HepG2 (cell line): ENCODE results near the gene CADM1. TPM values are rescaled to one million over a fixed set of nuclear protein-coding genes. Genes with fewer than 3 reads are reported as not detected.

ENCODE experiments used
- CENPX ChIP-seq: sonication (generic); formaldehyde crosslinking; IDR thresholded peaks from 2 replicates; pipeline ENCODE4 v1.9.0; 2021; ENCODE audit warnings: mild to moderate bottlenecking, missing genetic modification reagents, moderate library complexity
- ESRRA ChIP-seq: sonication (generic); formaldehyde crosslinking; IDR thresholded peaks from 2 replicates; pipeline ENCODE4 v1.5.1; 2020; ENCODE audit warnings: mild to moderate bottlenecking, low read depth, missing genetic modification reagents
- FOXJ3 ChIP-seq: sonication (generic); formaldehyde crosslinking; IDR thresholded peaks from 2 replicates; pipeline ENCODE4 v1.4.0; 2020; ENCODE audit warnings: missing genetic modification reagents, mild to moderate bottlenecking, borderline replicate concordance
- KLF11 ChIP-seq: IDR thresholded peaks from 2 replicates; pipeline ENCODE4 v1.6.1; 2016; ENCODE audit warnings: missing compliant biosample characterization
- MIXL1 ChIP-seq: IDR thresholded peaks from 2 replicates; pipeline ENCODE4 v1.6.1; 2016
- NFATC3 ChIP-seq: sonication (generic); formaldehyde crosslinking; IDR thresholded peaks from 2 replicates; pipeline ENCODE4 v1.5.1; 2020; ENCODE audit warnings: mild to moderate bottlenecking, missing genetic modification reagents
- NR2F1 ChIP-seq, 2 experiments: fragments of 450-650 bp in 1 of 2; formaldehyde crosslinking in 1 of 2; IDR thresholded peaks; 2 replicates each; pipeline versions ENCODE4 v1.5.0 to v1.6.1; 2016 to 2020; ENCODE audit warnings: mild to moderate bottlenecking in 1 of 2, missing compliant biosample characterization in 1 of 2, missing genetic modification reagents in 1 of 2, moderate library complexity in 1 of 2
- PHF21A ChIP-seq: sonication (generic); formaldehyde crosslinking; IDR thresholded peaks from 2 replicates; pipeline ENCODE4 v1.5.0; 2020; ENCODE audit warnings: mild to moderate bottlenecking, missing genetic modification reagents
- RBAK ChIP-seq: sonication (generic); formaldehyde crosslinking; IDR thresholded peaks from 2 replicates; pipeline ENCODE4 v1.5.1; 2020; ENCODE audit warnings: mild to moderate bottlenecking, missing genetic modification reagents
- RBM39 ChIP-seq: fragments of 200-400 bp; formaldehyde crosslinking; IDR thresholded peaks from one replicate; pipeline ENCODE4 v1.6.1; 2018; ENCODE audit warnings: antibody characterized with exemption, mild to moderate bottlenecking, low read depth, low read length; ENCODE audit not compliant: poor library complexity, severe bottlenecking
- RNF2 ChIP-seq: fragments of 450-650 bp; conservative IDR thresholded peaks from 2 replicates; pipeline ENCODE4 v1.6.1; 2016; ENCODE audit warnings: low read depth
- RNF219 ChIP-seq: sonication (generic); formaldehyde crosslinking; IDR thresholded peaks from 2 replicates; pipeline ENCODE4 v1.5.0; 2020; ENCODE audit warnings: mild to moderate bottlenecking, missing genetic modification reagents
- SAP130 ChIP-seq: IDR thresholded peaks from 2 replicates; pipeline ENCODE4 v1.6.1; 2016; ENCODE audit warnings: low read depth
- SIX4 ChIP-seq: sonication (generic); formaldehyde crosslinking; IDR thresholded peaks from 2 replicates; pipeline ENCODE4 v1.4.0; 2020; ENCODE audit warnings: missing genetic modification reagents
- SMAD3 ChIP-seq: sonication (generic); formaldehyde crosslinking; IDR thresholded peaks from 2 replicates; pipeline ENCODE4 v1.4.0; 2020; ENCODE audit warnings: missing genetic modification reagents
- SYNCRIP ChIP-seq: fragments of 200-400 bp; formaldehyde crosslinking; IDR thresholded peaks from 2 replicates; pipeline ENCODE4 v1.6.1; 2018; ENCODE audit warnings: mild to moderate bottlenecking, low read depth, low read length; ENCODE audit not compliant: insufficient read depth
- ZBTB26 ChIP-seq: IDR thresholded peaks from 2 replicates; pipeline ENCODE4 v1.6.1; 2016; ENCODE audit warnings: missing compliant biosample characterization, missing genetic modification reagents, borderline replicate concordance
- ZMYM4 ChIP-seq: sonication (generic); formaldehyde crosslinking; IDR thresholded peaks from 2 replicates; pipeline ENCODE4 v1.8.1; 2023; ENCODE audit warnings: mild to moderate bottlenecking, missing genetic modification reagents
- ZNF142 ChIP-seq: sonication (generic); formaldehyde crosslinking; IDR thresholded peaks from 2 replicates; pipeline ENCODE4 v1.4.0; 2020; ENCODE audit warnings: missing genetic modification reagents
- ZNF501 ChIP-seq: sonication (generic); formaldehyde crosslinking; IDR thresholded peaks from 2 replicates; pipeline ENCODE4 v1.5.1; 2020; ENCODE audit warnings: mild to moderate bottlenecking, moderate library complexity, missing genetic modification reagents
- ZNF780A ChIP-seq: sonication (generic); formaldehyde crosslinking; IDR thresholded peaks from 2 replicates; pipeline ENCODE4 v1.8.0; 2022; ENCODE audit warnings: mild to moderate bottlenecking, missing genetic modification reagents, moderate library complexity
- polyA plus RNA-seq, 8 experiments: library from polyadenylated mRNA; depleted of rRNA in 3 of 8; stranded (reverse) in 7 of 8; unstranded in 1 of 8; fragments of >200 nt; fragmentation: Illumina TruSeq in 4 of 8; extraction: Trizol in 4 of 8; gene quantifications; 2 replicates each; pipeline versions ENCODE4 v1.2.1 to v1.2.3, GENCODE V29; 2011 to 2016; ENCODE audit warnings: low read depth in 4 of 8, missing spikeins in 1 of 8, mixed read lengths in 1 of 8; ENCODE audit not compliant: insufficient read depth in 1 of 8
- total RNA-seq, 5 experiments: library from RNA; depleted of rRNA; stranded (reverse); fragments of >200 nt; fragmentation: Illumina TruSeq; extraction: Trizol; gene quantifications; 2 replicates each; pipeline ENCODE4 v1.2.3, GENCODE V29; 2016; ENCODE audit warnings: low read depth in 1 of 5

CADM1 gene
- total and polyA plus RNA-seq, 2 of the 13 experiments (the other 11 are each of a cell fraction or from before 2014, with no cell fraction given) = 71.3 to 122 TPM

- peak in 1 of 2 experiments; percentile 56; a peak in 1 of 4 replicates for TF ChIP-seq NR2F1 (CRISPR knock-in tag; IDR thresholded peaks at IDR 0.05)
- no peak for TF ChIP-seq NFATC3 (CRISPR knock-in tag)
- TF ChIP-seq SYNCRIP = no peak
- TF ChIP-seq SMAD3 (CRISPR knock-in tag) = no peak
- TF ChIP-seq ZMYM4 (CRISPR knock-in tag) = peak; percentile 56
- TF ChIP-seq ZBTB26 = 0 out of 2 replicates have a peak, but pooled peaks have one; percentile 21
- no peak for TF ChIP-seq ZNF501 (CRISPR knock-in tag)
- TF ChIP-seq RNF2 = no peak
- TF ChIP-seq SAP130 = peak; percentile 17; the same call in 1 of the 2 replicates
- peak; percentile 16; the same call in 1 of the 2 replicates for TF ChIP-seq MIXL1 (CRISPR knock-in tag)
- no peak for TF ChIP-seq KLF11
- no peak for TF ChIP-seq SIX4 (CRISPR knock-in tag)
- no peak for TF ChIP-seq RBM39
- peak; percentile 44; the same call in 1 of the 2 replicates for TF ChIP-seq ESRRA (CRISPR knock-in tag)
- no peak for TF ChIP-seq ZNF142 (CRISPR knock-in tag)
- no peak for TF ChIP-seq CENPX (CRISPR knock-in tag)
- TF ChIP-seq ZNF780A (CRISPR knock-in tag) = no peak
- TF ChIP-seq RBAK (CRISPR knock-in tag) = no peak
- TF ChIP-seq PHF21A = peak; percentile 74
- TF ChIP-seq RNF219 (CRISPR knock-in tag) = no peak
- TF ChIP-seq FOXJ3 (CRISPR knock-in tag) = 0 out of 2 replicates have a peak, but pooled peaks have one; percentile 30
Observed at GRCh38 chr11:115523727-115524399, 19.6 kb upstream of the CADM1 start (continued).
